ENCODE results near the gene ENPP6.

DNA sequence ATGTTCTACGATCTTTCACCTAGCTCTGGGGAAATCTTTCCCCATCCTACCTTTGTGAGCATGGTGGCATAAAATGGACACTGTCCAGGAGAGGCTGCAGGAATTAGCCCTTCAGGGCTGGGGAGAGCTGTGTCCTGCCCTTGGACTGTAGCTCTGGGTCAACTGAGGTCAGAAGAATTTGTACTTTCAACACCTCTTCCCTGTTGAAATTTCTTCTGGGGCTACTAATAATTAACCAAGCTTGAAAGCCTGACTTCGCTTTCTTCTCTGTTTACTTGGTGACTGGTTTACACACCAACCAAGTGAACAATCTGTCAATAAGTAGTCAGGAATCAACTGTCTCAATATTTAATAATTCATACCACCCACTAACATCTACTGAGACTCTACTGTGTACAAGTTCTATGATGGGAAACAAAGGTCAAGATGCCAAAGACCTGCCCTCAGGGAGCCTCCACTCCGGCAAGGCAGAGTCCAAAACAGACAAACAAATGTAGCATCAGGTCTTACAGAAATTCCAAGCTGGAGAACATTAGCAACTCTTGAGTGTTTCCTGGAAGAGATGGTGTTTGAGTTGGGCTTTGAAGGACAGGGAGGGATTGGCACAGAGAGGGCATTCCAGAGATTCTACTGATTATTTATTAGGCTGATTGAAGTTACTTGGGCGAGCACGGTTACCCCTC is 113.1 kb downstream of the ENPP6 start:
- no peak for TF ChIP-seq EZH2 (conservative IDR thresholded peaks at IDR 0.05; ENCODE audit: low read depth, low read length)
- TF ChIP-seq ZNF331 (CRISPR knock-in tag; IDR thresholded peaks at IDR 0.05), result peak; percentile 38; the same call in 1 of the 2 replicates
- no peak for TF ChIP-seq ZBTB21 (CRISPR knock-in tag; IDR thresholded peaks at IDR 0.05)
- TF ChIP-seq, protein P1, sequence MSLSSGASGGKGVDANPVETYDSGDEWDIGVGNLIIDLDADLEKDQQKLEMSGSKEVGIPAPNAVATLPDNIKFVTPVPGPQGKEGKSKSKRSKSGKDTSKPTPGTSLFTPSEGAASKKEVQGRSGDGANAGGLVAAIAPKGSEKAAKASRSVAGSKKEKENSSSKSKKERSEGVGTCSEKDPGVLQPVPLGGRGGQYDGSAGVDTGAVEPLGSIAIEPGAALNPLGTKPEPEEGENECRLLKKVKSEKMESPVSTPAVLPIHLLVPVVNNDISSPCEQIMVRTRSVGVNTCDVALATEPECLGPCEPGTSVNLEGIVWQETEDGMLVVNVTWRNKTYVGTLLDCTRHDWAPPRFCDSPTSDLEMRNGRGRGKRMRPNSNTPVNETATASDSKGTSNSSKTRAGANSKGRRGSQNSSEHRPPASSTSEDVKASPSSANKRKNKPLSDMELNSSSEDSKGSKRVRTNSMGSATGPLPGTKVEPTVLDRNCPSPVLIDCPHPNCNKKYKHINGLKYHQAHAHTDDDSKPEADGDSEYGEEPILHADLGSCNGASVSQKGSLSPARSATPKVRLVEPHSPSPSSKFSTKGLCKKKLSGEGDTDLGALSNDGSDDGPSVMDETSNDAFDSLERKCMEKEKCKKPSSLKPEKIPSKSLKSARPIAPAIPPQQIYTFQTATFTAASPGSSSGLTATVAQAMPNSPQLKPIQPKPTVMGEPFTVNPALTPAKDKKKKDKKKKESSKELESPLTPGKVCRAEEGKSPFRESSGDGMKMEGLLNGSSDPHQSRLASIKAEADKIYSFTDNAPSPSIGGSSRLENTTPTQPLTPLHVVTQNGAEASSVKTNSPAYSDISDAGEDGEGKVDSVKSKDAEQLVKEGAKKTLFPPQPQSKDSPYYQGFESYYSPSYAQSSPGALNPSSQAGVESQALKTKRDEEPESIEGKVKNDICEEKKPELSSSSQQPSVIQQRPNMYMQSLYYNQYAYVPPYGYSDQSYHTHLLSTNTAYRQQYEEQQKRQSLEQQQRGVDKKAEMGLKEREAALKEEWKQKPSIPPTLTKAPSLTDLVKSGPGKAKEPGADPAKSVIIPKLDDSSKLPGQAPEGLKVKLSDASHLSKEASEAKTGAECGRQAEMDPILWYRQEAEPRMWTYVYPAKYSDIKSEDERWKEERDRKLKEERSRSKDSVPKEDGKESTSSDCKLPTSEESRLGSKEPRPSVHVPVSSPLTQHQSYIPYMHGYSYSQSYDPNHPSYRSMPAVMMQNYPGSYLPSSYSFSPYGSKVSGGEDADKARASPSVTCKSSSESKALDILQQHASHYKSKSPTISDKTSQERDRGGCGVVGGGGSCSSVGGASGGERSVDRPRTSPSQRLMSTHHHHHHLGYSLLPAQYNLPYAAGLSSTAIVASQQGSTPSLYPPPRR (CRISPR knock-in tag; IDR thresholded peaks at IDR 0.05; ENCODE audit: borderline replicate concordance), result peak; percentile 92
- TF ChIP-seq, protein P2, sequence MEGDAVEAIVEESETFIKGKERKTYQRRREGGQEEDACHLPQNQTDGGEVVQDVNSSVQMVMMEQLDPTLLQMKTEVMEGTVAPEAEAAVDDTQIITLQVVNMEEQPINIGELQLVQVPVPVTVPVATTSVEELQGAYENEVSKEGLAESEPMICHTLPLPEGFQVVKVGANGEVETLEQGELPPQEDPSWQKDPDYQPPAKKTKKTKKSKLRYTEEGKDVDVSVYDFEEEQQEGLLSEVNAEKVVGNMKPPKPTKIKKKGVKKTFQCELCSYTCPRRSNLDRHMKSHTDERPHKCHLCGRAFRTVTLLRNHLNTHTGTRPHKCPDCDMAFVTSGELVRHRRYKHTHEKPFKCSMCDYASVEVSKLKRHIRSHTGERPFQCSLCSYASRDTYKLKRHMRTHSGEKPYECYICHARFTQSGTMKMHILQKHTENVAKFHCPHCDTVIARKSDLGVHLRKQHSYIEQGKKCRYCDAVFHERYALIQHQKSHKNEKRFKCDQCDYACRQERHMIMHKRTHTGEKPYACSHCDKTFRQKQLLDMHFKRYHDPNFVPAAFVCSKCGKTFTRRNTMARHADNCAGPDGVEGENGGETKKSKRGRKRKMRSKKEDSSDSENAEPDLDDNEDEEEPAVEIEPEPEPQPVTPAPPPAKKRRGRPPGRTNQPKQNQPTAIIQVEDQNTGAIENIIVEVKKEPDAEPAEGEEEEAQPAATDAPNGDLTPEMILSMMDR (CRISPR knock-in tag; IDR thresholded peaks at IDR 0.05), result no peak
- no peak for TF ChIP-seq POLR2AphosphoS5 (IDR thresholded peaks at IDR 0.05; ENCODE audit: low read depth, low read length)
- no peak for TF ChIP-seq MAZ (IDR thresholded peaks at IDR 0.05; ENCODE audit: borderline replicate concordance, low read depth, low read length)
- peak; percentile 38; the same call in 1 of the 2 replicates for TF ChIP-seq MAZ (CRISPR knock-in tag; IDR thresholded peaks at IDR 0.05; ENCODE audit: low read depth)
- no peak for TF ChIP-seq HNRNPK (IDR thresholded peaks at IDR 0.05; ENCODE audit: low read depth, low read length, poor library complexity, severe bottlenecking)
- TF ChIP-seq HDAC6 (IDR thresholded peaks at IDR 0.05; ENCODE audit: low read depth, low read length), result no peak
- TF ChIP-seq MAFK (conservative IDR thresholded peaks at IDR 0.05 in 1 of 2, IDR thresholded peaks at IDR 0.05 in 1 of 2; ENCODE audit: low read length in 2 of 2), result peak in 1 of 2 experiments; percentile 41; a peak in 1 of 4 replicates
- no peak for TF ChIP-seq RAD21 (CRISPR knock-in tag; IDR thresholded peaks at IDR 0.05)
- TF ChIP-seq ZNF383 (CRISPR knock-in tag; IDR thresholded peaks at IDR 0.05; ENCODE audit: borderline replicate concordance), result no peak
- no peak for TF ChIP-seq STAG1 (CRISPR knock-in tag; IDR thresholded peaks at IDR 0.05)

All from HepG2 (cell line).